Activated CD8-positive, alpha-beta memory T cell treated with anti-CD3 and anti-CD28 coated beads for 24 hours (primary cell): Measurements from ENCODE around the gene CNTROB.
"Not testable (repeated sequence)": the region's sequence is repeated elsewhere in the genome, so short reads cannot be mapped to it uniquely, and the experiment has no call there.

Experiments used
- DNase-seq: peaks from one replicate; pipeline ENCODE4 v3.0.0-alpha.2; 2020

Gene CNTROB

DNA sequence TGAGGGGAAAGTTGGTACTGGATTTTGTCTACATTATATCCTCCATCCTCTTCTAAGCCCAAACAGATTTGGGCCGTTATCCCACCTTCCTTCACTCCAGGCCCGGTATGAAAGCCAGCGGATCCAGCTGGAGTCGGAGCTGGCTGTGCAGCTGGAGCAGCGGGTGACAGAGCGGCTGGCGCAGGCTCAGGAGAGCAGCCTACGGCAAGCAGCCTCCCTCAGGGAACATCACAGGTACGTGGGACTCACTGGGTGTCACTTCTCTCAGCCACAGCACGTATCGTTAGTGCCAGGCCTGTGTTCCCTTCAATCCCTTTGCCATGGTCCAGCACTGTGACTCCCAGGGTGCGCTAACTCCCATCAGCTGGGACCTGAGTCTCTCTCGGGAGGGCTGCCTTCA is 11.3 kb downstream of the CNTROB start:
- DNase-seq, result no peak

DNA sequence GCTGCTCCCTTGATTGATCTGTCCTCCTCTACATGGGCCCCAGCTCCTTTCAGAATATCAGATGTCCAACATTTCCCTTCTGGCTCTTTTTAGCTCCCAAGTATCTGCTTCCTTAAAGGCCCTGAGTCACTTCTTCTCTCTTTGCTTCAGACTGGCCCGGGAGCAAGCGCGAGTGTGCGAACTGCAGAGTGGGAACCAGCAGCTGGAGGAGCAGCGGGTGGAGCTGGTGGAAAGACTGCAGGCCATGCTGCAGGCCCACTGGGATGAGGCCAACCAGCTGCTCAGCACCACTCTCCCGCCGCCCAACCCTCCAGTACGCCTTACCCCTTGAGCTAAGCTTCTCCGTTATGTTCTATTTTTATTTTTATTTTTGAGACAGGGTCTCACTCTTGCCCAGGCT is 12.3 kb downstream of the CNTROB start:
- DNase-seq, result no peak

DNA sequence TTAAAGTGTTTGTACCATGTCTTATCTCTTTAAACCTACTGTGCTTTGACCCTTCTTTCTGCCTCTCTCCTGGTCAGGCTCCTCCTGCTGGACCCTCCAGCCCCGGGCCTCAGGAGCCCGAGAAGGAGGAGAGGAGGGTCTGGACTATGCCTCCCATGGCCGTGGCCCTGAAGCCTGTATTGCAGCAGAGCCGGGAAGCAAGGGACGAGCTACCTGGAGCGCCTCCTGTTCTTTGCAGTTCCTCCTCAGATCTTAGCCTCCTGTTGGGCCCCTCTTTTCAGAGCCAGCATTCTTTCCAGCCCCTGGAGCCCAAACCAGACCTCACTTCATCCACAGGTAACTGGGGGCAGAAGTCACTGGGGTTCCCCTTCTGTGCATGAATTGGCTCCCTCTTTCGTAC is 13.6 kb downstream of the CNTROB start:
- no peak for DNase-seq

DNA sequence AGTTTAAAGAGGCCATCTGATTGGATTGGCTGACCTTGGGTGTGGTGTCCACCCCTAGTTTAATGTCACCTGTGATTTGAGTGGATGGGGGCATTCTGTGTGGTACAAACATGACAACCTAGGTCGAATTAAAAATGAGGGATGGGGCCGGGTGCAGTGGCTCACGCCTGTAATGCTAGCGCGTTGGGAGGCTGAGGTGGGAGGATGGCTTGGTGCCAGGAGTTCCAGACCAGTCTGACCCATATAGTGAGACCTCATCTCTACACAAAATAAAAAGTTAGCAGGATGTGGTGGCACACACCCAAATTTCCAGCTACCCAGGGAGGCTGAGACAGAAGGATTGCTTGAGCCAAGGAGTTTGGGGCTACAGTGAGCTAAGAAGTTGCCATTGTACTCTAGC is 14.4 kb downstream of the CNTROB start:
- no peak for DNase-seq

DNA sequence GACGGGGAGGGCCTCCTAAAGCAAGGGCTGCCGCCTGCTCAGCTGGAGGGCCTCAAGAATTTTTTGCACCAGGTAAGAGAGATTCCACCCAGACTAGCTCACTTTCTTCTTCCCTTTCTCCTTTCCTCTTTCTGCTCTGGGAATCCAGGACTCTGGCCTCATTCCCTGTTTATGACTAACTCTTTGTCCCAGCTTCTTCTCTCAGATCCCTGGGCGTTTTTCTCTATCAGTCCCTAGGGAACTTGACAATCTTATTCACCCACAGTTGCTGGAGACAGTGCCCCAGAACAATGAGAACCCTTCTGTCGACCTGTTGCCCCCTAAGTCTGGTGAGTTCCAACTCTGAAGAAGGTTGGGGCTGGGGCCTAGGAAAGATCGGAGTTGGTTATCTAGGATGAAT is 15.6 kb downstream of the CNTROB start:
- DNase-seq, result no peak

DNA sequence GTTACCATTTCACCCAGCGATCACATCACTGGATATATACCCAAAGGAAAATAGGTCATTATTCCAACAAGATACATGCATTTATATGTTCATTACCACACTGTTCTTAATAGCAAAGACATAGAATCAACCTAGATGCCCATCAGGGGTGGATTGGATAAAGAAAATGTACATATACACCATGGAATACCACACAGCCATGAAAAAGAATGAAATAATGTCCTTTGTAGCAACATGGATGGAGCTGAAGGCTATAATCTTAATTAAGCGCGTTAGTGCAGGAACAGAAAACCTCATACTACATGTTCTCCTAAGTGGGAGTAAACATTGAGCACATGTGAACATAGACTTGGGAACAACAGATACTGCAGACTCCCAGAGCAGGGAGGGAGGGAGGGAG is 18.6 kb downstream of the CNTROB start:
- DNase-seq, result no peak

DNA sequence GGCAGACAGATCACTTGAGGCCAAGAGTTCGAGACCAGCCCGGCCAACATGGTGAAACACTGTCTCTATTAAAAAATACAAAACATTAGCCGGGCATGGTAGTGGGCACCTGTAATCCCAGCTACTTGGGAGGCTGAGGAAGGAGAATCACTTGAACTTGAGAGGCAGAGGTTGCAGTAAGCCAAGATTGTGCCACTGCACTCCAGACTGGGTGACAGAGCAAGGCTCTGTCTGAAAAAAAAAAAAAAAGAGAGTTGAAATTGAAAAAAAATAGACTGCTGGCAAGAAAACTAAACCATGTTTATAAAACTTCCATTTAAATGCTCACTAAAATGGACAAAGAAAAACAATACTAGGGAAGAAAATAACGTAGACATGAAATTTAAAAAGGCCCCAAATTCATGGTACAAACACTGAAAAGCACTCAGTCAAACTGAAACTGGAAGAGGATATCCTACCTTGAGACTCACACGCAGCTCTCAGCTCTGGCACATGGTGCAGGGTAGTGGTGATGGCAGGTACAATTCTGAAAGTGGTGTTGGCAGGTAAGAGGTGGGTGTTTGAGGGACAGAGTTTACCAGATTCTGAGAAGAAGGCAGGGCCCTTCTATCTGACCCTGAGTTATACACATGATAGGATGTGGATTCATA is 19.3 kb downstream of the CNTROB start:
- peak; percentile 63 for DNase-seq

DNA sequence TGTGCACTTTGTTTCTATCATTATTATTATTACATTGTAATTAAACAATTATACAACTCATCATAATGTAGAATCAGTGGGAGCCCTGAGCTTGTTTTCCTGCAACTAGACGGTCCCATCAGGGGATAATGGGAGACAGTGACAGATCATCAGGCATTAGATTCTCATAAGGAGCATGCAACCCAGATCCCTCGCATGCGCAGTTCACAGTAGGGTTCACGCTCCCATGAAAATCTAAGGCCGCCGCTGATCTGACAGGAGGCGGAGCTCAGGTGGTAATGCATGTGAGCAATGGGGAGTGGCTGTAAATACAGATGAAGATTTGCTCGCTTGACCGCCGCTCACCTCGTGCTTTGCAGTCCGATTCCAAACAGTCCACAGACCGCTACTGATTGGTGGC is 21.3 kb downstream of the CNTROB start:
- not testable (repeated sequence) for DNase-seq

DNA sequence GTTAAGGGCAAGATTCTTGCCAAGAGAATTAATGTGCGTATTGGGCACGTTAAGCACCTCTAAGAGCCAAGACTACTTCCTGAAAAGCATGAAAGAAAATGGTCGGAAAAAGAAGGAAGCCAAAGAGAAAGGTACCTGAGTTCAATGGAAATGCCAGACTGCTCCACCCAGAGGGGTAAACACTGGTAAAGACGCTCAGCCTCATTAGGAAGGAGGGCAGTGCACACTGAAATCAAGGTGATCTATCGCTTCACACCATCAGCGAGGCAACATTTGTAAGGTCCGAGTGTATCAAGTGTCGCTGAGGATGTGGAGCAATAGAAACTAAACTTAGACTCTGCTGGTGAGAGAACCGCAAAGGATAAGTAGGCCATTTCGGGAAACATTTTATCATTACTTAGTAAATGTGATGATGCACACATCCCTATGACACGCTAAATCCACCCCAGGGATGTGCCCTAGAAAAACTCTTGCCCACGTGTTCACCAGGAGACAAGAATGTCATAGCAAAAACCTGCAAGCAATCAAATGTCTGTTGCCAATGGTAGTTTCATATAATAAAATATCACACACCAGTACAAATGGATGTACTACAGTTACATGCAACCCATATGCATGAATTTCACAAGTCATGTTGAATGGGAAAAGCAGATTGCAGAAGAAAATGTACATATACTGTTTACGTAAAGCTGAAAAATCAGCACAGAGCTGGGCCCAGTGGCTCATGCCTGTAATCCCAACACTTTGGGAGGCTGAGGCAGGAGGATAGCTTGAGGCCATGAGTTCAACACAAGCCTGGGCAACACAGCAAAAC is 23.6 kb downstream of the CNTROB start:
- DNase-seq, result no peak

DNA sequence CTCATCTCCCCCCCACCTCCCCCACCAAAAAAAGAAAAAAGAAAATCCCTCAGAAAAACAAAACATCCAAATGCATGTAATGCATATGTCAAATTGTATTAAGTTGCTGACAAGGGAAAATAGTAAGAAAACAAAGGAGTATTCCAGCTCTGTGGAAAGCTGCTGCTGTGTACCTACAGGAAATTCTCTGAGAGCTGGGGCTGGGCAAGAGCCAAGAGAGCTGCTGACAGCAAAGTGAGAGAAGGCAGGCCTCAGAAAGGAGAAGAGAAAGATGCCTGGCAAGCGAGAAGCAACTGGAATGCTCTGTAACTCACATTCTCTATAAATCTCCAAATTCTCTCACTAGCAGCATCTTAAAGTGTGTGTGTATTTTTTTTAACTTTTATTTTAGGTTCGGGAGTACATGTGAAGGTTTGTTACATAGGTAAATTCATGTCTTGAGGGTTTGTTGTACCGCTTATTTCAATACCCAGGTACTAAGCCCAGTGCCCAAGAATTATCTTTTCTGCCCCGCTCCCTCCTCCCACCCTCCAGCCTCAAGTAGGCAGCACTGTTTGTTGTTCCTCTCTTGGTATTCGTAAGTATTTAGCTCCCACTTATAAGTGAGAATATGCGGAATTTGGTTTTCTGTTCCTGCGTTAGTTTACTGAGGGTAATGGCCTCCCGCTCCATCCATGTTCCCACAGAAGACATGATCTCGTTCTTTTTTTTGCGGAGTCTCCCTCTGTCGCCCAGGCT is 24.4 kb downstream of the CNTROB start:
- DNase-seq, result no peak

DNA sequence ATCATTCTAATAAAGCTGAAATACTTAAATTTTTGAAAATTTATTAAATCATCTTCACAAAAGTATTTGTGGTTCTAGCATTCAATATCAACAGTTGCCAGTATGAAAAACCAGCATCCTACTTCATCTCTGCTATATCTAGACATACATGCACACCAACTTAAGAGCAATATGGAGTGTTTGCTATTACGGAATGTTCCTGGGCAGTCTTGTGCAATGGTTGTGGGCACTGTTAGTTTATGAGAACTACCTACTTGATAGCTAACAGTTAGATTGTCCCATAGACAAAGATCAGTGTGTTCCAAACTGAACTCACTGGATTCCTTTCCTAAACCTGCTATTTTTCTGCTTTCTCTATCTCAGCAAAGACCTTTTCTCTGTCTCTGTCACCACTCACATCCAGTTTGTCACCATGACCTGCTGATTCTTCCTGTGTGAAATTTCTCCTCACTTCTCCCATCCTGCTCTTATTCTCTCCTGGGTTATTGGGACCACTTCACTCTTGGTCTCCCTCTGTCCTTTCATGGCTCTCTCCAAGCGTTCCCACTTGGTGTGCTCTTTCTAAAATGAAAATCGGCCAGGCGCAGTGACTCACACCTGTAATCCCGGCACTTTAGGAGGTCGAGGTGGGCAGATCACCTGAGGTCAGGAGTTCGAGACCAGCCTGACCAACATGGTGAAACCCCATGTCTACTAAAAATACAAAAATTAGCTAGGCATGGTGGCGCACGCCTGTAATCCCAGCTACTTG is 27.7 kb downstream of the CNTROB start:
- no peak for DNase-seq

DNA sequence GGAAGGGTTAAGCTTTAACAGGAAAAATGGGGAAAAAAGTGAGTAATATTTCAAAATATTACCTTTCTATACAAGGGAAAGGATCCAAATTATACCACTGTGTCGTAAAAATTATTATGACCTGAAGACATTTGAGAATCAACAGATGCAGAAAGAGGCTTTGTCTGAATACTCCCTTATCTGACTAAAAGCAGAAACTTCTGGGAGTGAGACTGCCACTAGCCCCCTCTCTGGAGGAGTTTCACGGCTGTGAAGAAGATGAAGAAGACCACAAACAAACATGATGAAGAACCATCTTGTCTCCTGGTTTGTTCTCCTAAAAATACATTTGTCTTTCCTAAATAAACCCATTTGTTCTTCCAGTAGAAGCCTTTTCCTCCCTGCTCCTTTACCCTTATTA is 29.4 kb downstream of the CNTROB start:
- no peak for DNase-seq

DNA sequence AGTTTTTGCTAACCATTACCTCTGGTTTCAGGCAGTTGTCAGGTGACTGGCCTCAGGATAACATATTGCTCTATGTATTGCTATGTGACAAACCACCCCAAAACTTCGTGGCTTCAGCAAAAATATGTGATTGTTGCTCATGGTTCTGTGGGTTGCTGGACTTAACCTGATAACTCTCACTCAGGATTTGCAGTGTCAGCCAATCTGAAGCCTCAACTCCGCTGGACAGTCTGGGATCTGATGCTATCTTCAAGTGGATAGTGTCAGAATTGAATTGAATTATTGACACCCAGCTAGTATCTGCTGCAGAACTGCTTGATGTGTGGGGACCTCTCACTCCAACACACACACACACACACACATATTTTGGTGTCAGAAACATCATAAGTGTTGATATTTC is 35.7 kb downstream of the CNTROB start:
- DNase-seq, result no peak

DNA sequence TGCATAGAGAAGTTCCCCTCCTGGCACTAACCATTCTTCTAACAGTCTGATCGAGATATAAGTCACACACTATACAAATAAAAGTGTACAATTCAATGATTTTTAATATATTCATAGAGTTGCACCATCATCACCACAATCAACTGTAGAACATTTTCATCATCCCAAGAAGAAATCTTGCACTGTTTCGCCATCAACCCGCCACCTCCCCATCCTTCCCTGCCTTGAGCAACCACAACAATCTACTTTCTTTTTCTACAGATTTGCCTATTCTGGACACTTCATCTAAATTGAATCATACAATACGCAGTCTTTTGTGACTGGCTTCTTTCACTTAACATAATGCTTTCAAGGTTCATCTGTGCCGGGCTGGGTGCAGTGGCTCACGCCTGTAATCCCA is 37.4 kb downstream of the CNTROB start:
- no peak for DNase-seq

DNA sequence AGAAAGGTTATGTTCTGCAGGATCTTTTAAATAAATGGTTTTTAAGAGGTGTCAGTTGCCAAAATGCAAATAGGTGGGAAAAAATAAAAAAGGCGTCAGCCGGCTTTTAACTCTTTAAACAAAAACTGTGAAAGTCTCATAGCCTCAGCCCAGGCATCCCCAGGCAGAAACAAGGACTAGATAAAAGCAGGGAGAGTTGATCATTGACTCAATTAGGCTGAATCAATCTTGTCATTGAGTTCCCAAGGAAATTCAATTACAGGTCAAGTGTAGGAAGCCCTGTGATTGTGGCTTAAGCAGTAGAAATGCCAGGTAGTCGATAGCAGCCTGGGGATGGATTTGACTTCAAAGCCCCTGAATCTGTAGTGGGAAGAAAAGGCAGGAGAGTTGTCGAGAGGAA is 39.6 kb downstream of the CNTROB start:
- DNase-seq, result no peak

DNA sequence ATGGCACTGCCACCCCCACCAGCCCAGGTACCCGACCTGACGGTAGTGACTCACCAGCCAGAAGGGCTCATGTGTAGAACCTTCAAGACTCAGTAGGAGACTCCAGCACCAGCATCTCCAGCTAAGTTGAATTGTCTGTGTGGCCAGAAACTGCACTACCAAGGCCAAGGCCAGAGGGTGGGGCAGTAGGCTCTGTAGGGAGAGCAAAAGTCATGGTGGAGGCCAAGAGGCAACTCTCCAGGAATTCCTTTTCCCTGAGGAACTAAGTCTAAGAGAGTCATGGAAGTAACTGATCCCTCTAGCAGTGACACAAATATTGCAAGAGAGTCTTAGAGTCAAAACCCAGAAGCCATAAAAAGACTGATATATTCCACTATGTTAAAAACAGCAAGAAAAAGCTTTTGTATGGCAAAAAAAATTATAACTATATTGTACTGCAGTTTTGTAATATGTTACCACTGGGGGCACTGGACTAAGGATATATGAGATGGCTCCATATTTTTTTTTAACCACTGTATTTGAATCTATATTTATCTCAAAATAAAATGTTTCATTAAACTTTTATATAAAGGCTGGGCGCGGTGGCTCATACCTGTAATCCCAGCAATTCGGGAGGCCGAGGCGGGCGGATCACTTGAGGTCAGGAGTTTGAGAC is 40.3 kb downstream of the CNTROB start:
- DNase-seq, result no peak

DNA sequence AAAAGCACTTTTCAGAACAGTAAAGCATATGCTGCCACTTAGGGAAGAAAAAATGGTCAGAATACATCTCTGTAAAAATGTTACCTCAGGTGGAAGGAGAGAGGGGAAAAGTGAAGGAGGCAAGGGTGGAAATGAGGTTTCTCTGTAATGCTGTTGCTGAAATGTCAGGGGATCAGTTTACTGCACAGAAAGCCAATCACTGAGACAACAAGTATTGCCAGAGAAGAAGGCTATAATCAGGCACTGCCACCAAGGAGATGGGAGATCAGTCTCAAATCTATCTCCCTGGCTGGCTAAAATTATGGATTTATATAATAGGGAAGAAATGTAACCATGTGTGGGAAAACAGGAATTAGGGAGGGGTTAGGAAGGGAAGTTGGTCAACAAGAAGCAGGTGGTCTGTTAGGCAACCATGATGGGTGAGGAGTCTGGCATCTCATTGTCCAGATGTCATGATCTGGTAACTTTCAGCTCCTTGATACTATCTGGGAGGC is 42.7 kb downstream of the CNTROB start:
- DNase-seq, result no peak

DNA sequence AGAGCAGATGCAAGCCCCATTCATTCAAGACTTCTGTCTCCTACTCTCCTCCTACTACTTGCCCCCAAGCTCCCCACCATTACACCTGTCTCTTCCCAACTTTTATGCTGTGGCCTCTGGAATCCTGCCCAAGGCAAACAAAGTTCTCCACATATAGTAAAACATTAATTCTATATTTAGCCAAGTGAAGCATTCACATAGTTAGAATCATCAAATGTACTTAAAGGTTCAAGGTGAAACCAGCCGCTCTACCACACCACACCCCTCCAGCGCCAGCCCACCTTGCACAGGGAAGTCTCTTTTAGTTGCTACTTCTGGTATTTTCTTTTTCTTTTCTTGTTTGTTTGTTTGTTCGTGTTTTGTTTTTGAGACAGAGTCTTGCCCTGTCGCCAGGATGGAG is 45.0 kb downstream of the CNTROB start:
- no peak for DNase-seq

DNA sequence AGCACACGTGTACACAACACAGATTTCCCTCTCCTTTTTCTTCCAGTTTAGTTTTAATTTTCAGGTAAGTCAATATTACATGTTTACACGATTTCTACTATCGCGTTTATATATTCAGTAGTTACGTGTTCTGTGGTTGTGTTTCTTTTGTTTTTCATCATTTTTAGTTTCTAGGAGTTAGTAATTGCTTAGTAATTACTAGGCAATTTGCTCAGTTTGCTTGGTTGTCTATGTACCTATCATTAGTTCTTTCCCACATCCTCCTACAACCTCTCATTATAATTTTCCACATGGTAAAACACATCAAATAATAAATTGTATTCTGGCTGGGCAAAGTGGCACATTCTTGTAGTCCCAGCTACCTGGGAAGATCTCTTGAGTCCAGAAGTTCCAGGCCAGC is 45.8 kb downstream of the CNTROB start:
- no peak for DNase-seq

DNA sequence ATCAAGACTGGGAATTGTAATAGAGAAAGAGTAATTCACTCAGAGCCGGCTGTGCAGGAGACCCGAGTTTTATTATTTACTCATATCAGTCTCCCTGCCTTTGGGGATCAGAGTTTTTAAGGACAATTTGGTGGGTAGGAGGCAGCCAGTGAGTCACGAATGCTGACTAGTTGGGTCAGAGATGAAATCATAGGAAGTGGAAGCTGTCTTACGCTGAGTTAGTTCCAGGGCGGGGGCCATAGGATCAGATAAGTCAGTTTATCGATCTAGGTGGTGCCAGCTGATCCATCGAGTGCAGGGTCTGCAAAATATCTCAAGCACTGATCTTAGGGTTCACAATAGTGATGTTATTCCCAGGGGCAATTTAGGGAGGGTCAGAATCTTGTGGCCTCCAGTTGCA is 50.2 kb downstream of the CNTROB start:
- DNase-seq, result no peak

DNA sequence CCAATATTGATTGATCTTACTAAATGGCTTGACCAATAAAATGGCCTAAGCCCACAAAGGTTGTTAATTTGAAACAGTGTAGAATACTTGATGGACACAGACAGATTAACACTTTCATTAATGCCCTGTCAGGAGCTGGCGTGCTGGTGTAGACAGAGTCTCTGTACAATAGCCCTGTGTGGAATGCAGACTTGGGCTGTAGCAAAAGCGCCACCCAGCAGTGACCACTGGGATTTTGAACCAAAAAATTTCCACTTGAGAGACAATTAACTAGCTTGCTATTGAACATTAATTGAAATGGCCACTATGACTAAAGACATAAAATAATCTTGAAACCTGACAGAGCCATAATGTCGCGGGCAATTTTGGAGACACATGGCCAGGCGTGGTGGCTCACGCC is 50.7 kb downstream of the CNTROB start:
- DNase-seq, result no peak

DNA sequence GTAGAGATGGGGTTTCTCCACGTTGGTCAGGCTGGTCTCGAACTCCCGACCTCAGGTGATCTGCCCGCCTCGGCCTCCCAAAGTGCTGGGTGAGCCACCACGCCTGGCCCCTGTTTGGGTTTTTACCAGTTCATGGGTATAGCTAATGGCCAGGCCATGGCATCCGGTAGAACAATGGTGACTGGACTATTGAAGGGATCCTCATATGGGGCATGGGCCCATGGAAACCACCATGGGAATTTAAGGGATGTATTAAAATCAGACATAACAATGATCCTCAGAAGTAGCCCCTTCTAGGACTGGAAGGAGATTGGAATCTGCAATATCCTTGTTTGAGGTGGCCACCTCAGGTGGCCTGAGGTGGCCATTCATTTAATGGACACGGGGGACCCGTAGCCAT is 52.9 kb downstream of the CNTROB start:
- DNase-seq, result no peak
